Type B pancreatic cell (in vitro differentiated cells): ENCODE data around the gene SUCLG2. TPM values are rescaled to one million over a fixed set of nuclear protein-coding genes. Genes with fewer than 3 reads are reported as not detected.

Experiments used
- DNase-seq: peaks from one replicate; pipeline ENCODE4 v3.0.0; 2021; ENCODE audit warnings: mixed read lengths; ENCODE audit not compliant: unreplicated experiment; ENCODE audit errors: extremely low spot score
- H3K27ac Mint-ChIP-seq: 2 replicates; pipeline ENCODE4 v1.8.0; 2021; ENCODE audit warnings: mild to moderate bottlenecking, mixed read lengths
- H3K27me3 Mint-ChIP-seq: 2 replicates; pipeline ENCODE4 v1.8.0; 2021; ENCODE audit warnings: mixed read lengths
- H3K36me3 Mint-ChIP-seq: 2 replicates; pipeline ENCODE4 v1.8.0; 2021; ENCODE audit warnings: mixed read lengths
- H3K4me1 Mint-ChIP-seq: one replicate; pipeline ENCODE4 v1.8.0; 2021; ENCODE audit warnings: mixed read lengths; ENCODE audit not compliant: unreplicated experiment
- H3K4me3 Mint-ChIP-seq: 2 replicates; pipeline ENCODE4 v1.8.0; 2021; ENCODE audit warnings: mild to moderate bottlenecking, mixed read lengths
- H3K9me3 Mint-ChIP-seq: 2 replicates; pipeline ENCODE4 v1.8.0; 2021; ENCODE audit warnings: mixed read lengths
- total RNA-seq: library from RNA; stranded (reverse); gene quantifications from 2 replicates; pipeline ENCODE4 v1.2.1, GENCODE V29; 2021; ENCODE audit warnings: low replicate concordance
- TF ChIP-seq, protein P1 (sequence below): fragments of 200-600 bp; sonication (generic); conservative IDR thresholded peaks from 2 replicates; pipeline ENCODE4 v1.5.0; 2021; ENCODE audit warnings: antibody characterized with exemption, mild to moderate bottlenecking

The SUCLG2 gene
- total RNA-seq, 1 donor from 2014 or later, result 42.8 TPM

DNA sequence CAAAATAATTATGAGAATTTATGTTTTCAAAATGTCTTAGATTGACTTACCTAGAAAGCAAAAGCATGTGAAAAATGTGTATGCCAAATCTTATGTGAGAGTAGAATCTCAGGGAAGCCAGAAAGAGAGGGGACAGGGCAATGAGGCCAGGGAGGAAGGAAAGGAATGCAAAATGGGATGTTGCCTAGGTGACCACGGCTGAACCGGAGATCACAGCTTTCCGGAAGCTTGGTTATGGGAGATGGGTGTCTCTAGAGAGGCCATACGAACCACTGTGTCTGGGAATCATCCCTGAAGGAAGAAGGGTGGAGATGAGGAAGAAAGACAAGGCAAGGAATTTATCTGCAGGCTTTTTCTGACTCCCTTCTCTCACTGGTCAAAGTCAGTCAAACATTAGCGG, 76.0 kb downstream of the SUCLG2 start:
- H3K9me3 Mint-ChIP-seq, result no peaks in the 10 kb centered on the region
- peaks cover 19% of the 10 kb centered on the region for H3K36me3 Mint-ChIP-seq
- TF ChIP-seq, protein P1, sequence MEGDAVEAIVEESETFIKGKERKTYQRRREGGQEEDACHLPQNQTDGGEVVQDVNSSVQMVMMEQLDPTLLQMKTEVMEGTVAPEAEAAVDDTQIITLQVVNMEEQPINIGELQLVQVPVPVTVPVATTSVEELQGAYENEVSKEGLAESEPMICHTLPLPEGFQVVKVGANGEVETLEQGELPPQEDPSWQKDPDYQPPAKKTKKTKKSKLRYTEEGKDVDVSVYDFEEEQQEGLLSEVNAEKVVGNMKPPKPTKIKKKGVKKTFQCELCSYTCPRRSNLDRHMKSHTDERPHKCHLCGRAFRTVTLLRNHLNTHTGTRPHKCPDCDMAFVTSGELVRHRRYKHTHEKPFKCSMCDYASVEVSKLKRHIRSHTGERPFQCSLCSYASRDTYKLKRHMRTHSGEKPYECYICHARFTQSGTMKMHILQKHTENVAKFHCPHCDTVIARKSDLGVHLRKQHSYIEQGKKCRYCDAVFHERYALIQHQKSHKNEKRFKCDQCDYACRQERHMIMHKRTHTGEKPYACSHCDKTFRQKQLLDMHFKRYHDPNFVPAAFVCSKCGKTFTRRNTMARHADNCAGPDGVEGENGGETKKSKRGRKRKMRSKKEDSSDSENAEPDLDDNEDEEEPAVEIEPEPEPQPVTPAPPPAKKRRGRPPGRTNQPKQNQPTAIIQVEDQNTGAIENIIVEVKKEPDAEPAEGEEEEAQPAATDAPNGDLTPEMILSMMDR, result no peak
- H3K4me3 Mint-ChIP-seq, result no peak overlapping the region
- no peak for DNase-seq
- H3K27ac Mint-ChIP-seq, result no peak overlapping the region
- H3K4me1 Mint-ChIP-seq, result peaks cover 6% of the 10 kb centered on the region
- H3K27me3 Mint-ChIP-seq, result no peaks in the 10 kb centered on the region

DNA sequence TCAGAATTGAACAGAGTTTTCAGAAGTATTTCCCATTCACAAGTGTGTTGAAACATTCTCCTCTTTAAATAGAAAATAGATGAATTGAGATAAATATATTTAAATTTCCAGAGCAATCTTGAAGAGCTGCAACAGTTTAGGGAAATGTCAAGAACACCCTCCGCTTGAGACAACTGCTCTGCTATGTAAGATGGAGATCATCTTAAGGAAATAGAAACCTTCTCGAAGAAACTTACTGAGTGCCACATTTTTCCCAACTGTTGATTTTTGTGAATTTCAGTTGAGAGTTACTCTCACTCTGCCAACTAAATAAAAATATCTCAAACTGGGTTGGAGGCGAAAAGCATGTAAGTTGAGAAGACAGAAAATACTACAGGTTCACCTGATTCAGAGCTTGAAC, 78.0 kb downstream of the SUCLG2 start:
- H3K4me3 Mint-ChIP-seq, result no peak overlapping the region
- H3K36me3 Mint-ChIP-seq, result peaks cover 22% of the 10 kb centered on the region
- H3K4me1 Mint-ChIP-seq, result peaks cover 6% of the 10 kb centered on the region
- TF ChIP-seq, protein P1, result no peak
- H3K27me3 Mint-ChIP-seq, result no peaks in the 10 kb centered on the region
- no peaks in the 10 kb centered on the region for H3K9me3 Mint-ChIP-seq
- no peak overlapping the region for H3K27ac Mint-ChIP-seq
- DNase-seq, result no peak

DNA sequence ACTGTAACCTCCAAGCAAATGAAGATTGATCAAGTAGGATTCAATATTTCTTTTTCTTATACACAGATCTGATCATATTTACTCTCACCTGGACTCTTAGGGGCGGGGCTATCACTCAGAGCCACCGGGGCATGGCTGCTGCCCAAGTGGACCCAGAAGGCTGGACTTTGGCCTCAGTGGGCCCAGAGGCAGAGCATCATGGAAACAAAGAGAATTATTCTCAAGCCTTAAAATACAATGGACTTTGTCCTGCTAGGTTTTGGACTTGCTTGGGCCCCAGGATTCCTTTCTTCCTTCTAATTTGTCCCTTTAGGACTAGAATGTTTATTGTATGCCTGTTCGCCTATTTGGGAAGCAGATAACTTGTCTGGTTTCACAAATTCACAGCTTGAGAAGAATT, 85.1 kb downstream of the SUCLG2 start:
- Mint-ChIP-seq H3K27ac (no peak overlapping the region), H3K27me3 (no peaks in the 10 kb centered on the region), H3K36me3 (peaks cover 30% of the 10 kb centered on the region), H3K4me1 (peaks cover 4% of the 10 kb centered on the region), H3K4me3 (no peak overlapping the region), H3K9me3 (peaks cover 10% of the 10 kb centered on the region)
- no peak for DNase-seq
- TF ChIP-seq, protein P1, result no peak

DNA sequence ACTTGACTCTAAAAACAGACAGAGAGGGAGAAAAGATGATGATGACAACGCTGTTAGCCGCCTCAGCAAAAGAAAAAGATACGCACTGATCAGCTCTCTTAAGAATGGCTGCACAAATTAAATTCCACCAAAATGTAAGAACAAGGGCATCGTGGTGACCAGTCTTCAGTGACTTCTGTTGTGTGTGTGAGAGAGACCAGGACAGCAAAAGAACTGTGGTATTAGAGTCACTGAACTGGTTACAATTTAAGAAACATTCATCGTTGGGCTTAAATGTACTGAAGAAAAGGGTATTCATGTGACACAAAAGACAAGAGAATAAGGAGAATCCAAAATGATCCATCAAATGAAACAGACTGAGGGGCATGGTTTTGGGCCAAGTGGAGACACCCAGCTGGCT, 86.5 kb downstream of the SUCLG2 start:
- H3K27ac Mint-ChIP-seq, result no peak overlapping the region
- H3K4me3 Mint-ChIP-seq, result no peak overlapping the region

GRCh38 chr3:67564973-67565372, 89.4 kb downstream of the SUCLG2 start:
- no peak overlapping the region for H3K27ac Mint-ChIP-seq

More for the DNA sequence above, 86.5 kb downstream of the SUCLG2 start:
- peaks cover 4% of the 10 kb centered on the region for H3K4me1 Mint-ChIP-seq
- H3K27me3 Mint-ChIP-seq, result no peaks in the 10 kb centered on the region
- peaks cover 10% of the 10 kb centered on the region for H3K9me3 Mint-ChIP-seq
- H3K36me3 Mint-ChIP-seq, result peaks cover 26% of the 10 kb centered on the region
- DNase-seq, result no peak
- TF ChIP-seq, protein P1, result no peak

More at GRCh38 chr3:67564973-67565372, 89.4 kb downstream of the SUCLG2 start:
- H3K4me3 Mint-ChIP-seq, result no peak overlapping the region
- peaks cover 13% of the 10 kb centered on the region for H3K36me3 Mint-ChIP-seq
- peaks cover 12% of the 10 kb centered on the region for H3K4me1 Mint-ChIP-seq
- peaks cover 4% of the 10 kb centered on the region for H3K9me3 Mint-ChIP-seq
- no peak for DNase-seq
- TF ChIP-seq, protein P1, result no peak
- H3K27me3 Mint-ChIP-seq, result no peaks in the 10 kb centered on the region
